HG03095 (cell line): ENCODE measurements around the gene DUT.

Source experiments
- ATAC-seq: cut with Tn5 transposase; IDR thresholded peaks from one replicate; pipeline ENCODE4 v1.9.1; 2021; ENCODE audit warnings: moderate library complexity; ENCODE audit not compliant: unreplicated experiment

Gene DUT

GRCh38 chr15:48330855-48331795 lies at the start of gene DUT:
Gene DUT (plus strand): TSS chr15:48331429. CDS start chr15:48331516, 87 bp downstream.
- peak; percentile 79 for ATAC-seq

- no peak for ATAC-seq
Observed at GRCh38 chr15:48281674-48282073, 49.6 kb upstream of the DUT start.

- ATAC-seq, result no peak
Observed at GRCh38 chr15:48282216-48282615, 49.0 kb upstream of the DUT start.

- no peak for ATAC-seq
Observed at GRCh38 chr15:48283396-48284145, 47.7 kb upstream of the DUT start.

GRCh38 chr15:48285329-48286214 lies 45.7 kb upstream of the DUT start:
- ATAC-seq, result peak; percentile 75

- no peak for ATAC-seq
Observed at GRCh38 chr15:48289628-48290027, 41.6 kb upstream of the DUT start.

- no peak for ATAC-seq
Observed at GRCh38 chr15:48292458-48292857, 38.8 kb upstream of the DUT start.

- no peak for ATAC-seq
Observed at GRCh38 chr15:48297668-48298067, 33.6 kb upstream of the DUT start.

- no peak for ATAC-seq
Observed at GRCh38 chr15:48298914-48299313, 32.3 kb upstream of the DUT start.

GRCh38 chr15:48300038-48300437 lies 31.2 kb upstream of the DUT start:
- no peak for ATAC-seq

- ATAC-seq, result no peak
Observed at GRCh38 chr15:48304398-48304797, 26.8 kb upstream of the DUT start.

- no peak for ATAC-seq
Observed at GRCh38 chr15:48306639-48307038, 24.6 kb upstream of the DUT start.

GRCh38 chr15:48307586-48307985 lies 23.6 kb upstream of the DUT start:
- no peak for ATAC-seq

- no peak for ATAC-seq
Observed at GRCh38 chr15:48309740-48310139, 21.5 kb upstream of the DUT start.

- ATAC-seq, result no peak
Observed at GRCh38 chr15:48313216-48313615, 18.0 kb upstream of the DUT start.

- no peak for ATAC-seq
Observed at GRCh38 chr15:48315041-48315440, 16.2 kb upstream of the DUT start.

GRCh38 chr15:48317221-48317620 lies 14.0 kb upstream of the DUT start:
- no peak for ATAC-seq

GRCh38 chr15:48318131-48318530 lies 13.1 kb upstream of the DUT start:
- ATAC-seq, result no peak

- no peak for ATAC-seq
Observed at GRCh38 chr15:48323294-48323693, 7.9 kb upstream of the DUT start.

- ATAC-seq, result no peak
Observed at GRCh38 chr15:48324949-48325348, 6.3 kb upstream of the DUT start.

GRCh38 chr15:48325400-48325799 lies 5.8 kb upstream of the DUT start:
- peak; percentile 46 for ATAC-seq
